HEK293T (cell line): ENCODE results near the gene UNG.

Experiments used
- ELF4 ChIP-seq: fragments of 450-650 bp; IDR thresholded peaks from 2 replicates; pipeline ENCODE4 v1.6.1; 2017; ENCODE audit warnings: antibody characterized with exemption
- FOXA1 ChIP-seq: fragments of 450-650 bp; IDR thresholded peaks from 2 replicates; pipeline ENCODE4 v1.6.1; 2016; ENCODE audit warnings: mild to moderate bottlenecking
- FOXK2 ChIP-seq: fragments of 450-650 bp; IDR thresholded peaks from 2 replicates; pipeline ENCODE4 v1.6.1; 2016; ENCODE audit warnings: mild to moderate bottlenecking
- TF ChIP-seq, protein P1 (sequence below): fragments of 450-650 bp; IDR thresholded peaks from 2 replicates; pipeline ENCODE4 v1.6.1; 2016

DNA sequence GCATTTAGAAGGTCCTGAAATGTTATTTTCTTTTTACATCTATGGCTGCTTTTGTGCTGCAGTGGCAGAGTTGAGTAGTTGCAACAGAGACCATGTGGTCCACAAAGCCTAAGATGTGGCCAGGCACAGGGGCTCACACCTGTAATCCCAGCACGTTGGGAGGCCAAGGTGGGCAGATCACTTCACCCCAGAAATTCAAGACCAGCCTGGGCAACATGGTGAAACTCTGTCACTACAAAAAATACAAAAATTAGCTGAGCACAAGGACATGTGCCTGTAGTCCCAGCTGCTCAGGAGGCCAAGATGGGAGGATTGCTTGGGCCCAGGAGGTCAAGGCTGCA, 31.6 kb upstream of the UNG start:
- TF ChIP-seq FOXA1, result no peak
- no peak for TF ChIP-seq ELF4
- TF ChIP-seq, protein P1, sequence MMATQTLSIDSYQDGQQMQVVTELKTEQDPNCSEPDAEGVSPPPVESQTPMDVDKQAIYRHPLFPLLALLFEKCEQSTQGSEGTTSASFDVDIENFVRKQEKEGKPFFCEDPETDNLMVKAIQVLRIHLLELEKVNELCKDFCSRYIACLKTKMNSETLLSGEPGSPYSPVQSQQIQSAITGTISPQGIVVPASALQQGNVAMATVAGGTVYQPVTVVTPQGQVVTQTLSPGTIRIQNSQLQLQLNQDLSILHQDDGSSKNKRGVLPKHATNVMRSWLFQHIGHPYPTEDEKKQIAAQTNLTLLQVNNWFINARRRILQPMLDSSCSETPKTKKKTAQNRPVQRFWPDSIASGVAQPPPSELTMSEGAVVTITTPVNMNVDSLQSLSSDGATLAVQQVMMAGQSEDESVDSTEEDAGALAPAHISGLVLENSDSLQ, result no peak
- no peak for TF ChIP-seq FOXK2
